Liver (tissue), 3 donors: ENCODE measurements around the gene NDUFC2.
"Not testable (repeated sequence)": the region's sequence is repeated elsewhere in the genome, so short reads cannot be mapped to it uniquely, and the experiment has no call there.

Experiments used
- CTCF ChIP-seq: fragments of 150-350 bp; IDR thresholded peaks from 2 replicates; pipeline ENCODE4 v1.5.1; 2017; ENCODE audit warnings: improper control_type of control experiment, low read depth, low read length; ENCODE audit not compliant: missing input control
- EGR1 ChIP-seq, 2 donors: IDR thresholded peaks; 2 replicates each; pipeline ENCODE4 v1.6.1; 2016 to 2018; ENCODE audit warnings: antibody characterized with exemption in 2 of 2, low read depth in 2 of 2
- MAX ChIP-seq: IDR thresholded peaks from 2 replicates; pipeline ENCODE4 v1.6.1; 2016; ENCODE audit warnings: antibody characterized with exemption
- RAD21 ChIP-seq, 2 donors: IDR thresholded peaks; 2 replicates each; pipeline ENCODE4 v1.6.1; 2016; ENCODE audit warnings: antibody characterized with exemption in 2 of 2, mild to moderate bottlenecking in 2 of 2
- RXRA ChIP-seq, 2 donors: IDR thresholded peaks; 2 replicates each; pipeline ENCODE4 v1.6.1; 2017 to 2018; ENCODE audit warnings: antibody characterized with exemption in 2 of 2, mild to moderate bottlenecking in 1 of 2
- SP1 ChIP-seq: IDR thresholded peaks from 2 replicates; pipeline ENCODE4 v1.6.1; 2018; ENCODE audit warnings: antibody characterized with exemption, mild to moderate bottlenecking
- TF ChIP-seq, protein P1 (sequence below): IDR thresholded peaks from 2 replicates; pipeline ENCODE4 v1.6.1; 2016; ENCODE audit warnings: antibody characterized with exemption, mild to moderate bottlenecking
- donor health status: healthy.
- donor health status: healthy.

DNA sequence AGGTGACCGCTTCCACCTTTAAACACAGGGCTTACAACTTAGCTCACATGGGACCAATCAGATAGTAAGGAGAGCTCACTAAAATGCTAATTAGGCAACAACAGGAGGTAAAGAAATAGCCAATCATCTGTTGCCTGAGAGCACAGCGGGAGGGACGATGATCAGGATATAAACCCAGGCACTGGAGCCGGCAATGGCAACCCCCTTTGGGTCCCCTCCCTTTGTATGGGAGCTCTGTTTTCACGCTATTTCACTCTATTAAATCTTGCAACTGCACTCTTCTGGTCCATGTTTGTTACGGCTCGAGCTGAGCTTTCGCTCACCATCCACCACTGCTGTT is 38.3 kb downstream of the NDUFC2 start:
- TF ChIP-seq RAD21 (IDR thresholded peaks at IDR 0.05); EGR1 (IDR thresholded peaks at IDR 0.05; ENCODE audit: low read depth in 2 of 2); CTCF; RXRA (IDR thresholded peaks at IDR 0.05); MAX; SP1: not testable (repeated sequence)
- TF ChIP-seq, protein P1, sequence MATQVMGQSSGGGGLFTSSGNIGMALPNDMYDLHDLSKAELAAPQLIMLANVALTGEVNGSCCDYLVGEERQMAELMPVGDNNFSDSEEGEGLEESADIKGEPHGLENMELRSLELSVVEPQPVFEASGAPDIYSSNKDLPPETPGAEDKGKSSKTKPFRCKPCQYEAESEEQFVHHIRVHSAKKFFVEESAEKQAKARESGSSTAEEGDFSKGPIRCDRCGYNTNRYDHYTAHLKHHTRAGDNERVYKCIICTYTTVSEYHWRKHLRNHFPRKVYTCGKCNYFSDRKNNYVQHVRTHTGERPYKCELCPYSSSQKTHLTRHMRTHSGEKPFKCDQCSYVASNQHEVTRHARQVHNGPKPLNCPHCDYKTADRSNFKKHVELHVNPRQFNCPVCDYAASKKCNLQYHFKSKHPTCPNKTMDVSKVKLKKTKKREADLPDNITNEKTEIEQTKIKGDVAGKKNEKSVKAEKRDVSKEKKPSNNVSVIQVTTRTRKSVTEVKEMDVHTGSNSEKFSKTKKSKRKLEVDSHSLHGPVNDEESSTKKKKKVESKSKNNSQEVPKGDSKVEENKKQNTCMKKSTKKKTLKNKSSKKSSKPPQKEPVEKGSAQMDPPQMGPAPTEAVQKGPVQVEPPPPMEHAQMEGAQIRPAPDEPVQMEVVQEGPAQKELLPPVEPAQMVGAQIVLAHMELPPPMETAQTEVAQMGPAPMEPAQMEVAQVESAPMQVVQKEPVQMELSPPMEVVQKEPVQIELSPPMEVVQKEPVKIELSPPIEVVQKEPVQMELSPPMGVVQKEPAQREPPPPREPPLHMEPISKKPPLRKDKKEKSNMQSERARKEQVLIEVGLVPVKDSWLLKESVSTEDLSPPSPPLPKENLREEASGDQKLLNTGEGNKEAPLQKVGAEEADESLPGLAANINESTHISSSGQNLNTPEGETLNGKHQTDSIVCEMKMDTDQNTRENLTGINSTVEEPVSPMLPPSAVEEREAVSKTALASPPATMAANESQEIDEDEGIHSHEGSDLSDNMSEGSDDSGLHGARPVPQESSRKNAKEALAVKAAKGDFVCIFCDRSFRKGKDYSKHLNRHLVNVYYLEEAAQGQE = not testable (repeated sequence)
